Measurements from ENCODE around the gene ADORA2A.

DNA sequence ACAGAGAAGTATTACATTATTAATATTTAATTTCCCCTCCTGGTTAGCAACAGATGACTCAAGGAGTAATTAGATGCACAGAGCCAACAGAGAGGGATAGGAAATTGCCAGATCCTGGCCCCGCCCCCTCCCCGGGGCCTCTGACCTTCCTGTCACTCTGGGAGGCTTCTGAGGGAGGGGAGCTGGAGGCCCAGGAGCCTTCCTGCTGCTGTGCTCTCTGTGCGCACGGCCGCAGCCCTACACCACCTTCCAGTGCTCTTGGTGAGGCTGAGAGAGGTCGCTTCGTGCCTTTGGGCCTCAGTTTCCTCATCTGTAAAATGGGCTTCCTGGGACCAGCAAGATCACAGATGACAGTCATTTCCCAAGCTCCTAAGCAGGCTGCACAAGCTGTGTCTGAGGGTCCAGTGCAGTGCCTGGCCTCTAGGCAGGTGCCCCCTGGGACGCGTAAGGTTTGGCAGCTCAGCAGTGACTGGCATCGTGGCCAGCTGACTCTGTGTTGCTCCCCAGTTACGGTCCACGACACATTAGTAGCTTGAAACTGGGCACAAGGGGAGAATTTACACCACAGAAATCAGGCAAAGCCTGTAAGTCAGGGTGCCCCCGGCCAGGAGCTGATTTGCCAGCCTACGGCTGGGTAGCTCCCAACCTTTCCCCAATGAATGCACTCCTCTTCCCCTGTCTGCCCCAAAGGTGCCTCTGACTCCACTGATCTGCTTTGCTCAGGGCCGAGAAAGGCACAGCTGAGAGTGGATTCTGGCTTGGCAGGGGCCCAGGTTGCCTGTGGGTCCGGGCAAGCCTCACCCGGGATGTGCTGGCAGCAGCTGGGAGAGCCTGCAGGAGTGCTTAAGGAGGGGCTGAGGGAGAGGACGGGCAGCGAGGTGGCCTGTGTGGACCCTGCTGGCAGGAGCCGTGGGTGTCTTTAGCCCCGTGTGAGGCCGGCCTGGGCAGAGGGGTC, 2.3 kb downstream of the ADORA2A start:
- TF ChIP-seq, protein P1, sequence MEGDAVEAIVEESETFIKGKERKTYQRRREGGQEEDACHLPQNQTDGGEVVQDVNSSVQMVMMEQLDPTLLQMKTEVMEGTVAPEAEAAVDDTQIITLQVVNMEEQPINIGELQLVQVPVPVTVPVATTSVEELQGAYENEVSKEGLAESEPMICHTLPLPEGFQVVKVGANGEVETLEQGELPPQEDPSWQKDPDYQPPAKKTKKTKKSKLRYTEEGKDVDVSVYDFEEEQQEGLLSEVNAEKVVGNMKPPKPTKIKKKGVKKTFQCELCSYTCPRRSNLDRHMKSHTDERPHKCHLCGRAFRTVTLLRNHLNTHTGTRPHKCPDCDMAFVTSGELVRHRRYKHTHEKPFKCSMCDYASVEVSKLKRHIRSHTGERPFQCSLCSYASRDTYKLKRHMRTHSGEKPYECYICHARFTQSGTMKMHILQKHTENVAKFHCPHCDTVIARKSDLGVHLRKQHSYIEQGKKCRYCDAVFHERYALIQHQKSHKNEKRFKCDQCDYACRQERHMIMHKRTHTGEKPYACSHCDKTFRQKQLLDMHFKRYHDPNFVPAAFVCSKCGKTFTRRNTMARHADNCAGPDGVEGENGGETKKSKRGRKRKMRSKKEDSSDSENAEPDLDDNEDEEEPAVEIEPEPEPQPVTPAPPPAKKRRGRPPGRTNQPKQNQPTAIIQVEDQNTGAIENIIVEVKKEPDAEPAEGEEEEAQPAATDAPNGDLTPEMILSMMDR (IDR thresholded peaks at IDR 0.05; ENCODE audit: low read depth, low read length, poor library complexity, severe bottlenecking), result no peak
- TF ChIP-seq EZH2phosphoT487 (IDR thresholded peaks at IDR 0.05; ENCODE audit: borderline replicate concordance, low read length), result no peak
